ENCODE results near the gene LRRTM4. TPM values are rescaled to one million over a fixed set of nuclear protein-coding genes. Genes with fewer than 3 reads are reported as not detected.
"Not testable (repeated sequence)": the region's sequence is repeated elsewhere in the genome, so short reads cannot be mapped to it uniquely, and the experiment has no call there.

The LRRTM4 gene
- total RNA-seq, 2 experiments from 2014 or later, result not detected

GRCh38 chr2:76809136-76809535, 713.0 kb downstream of the LRRTM4 start:
- intact Hi-C loops (cut with DNase I, micrococcal nuclease), result no loop called here
- CTCF ChIA-PET, result interaction anchor here (0.7 kb wide), 1 partner anchor 968 kb away, joined by 3 read pairs; no protein-coding TSS in a partner anchor
- Mint-ChIP-seq H3K27ac (no peak overlapping the region), H3K27me3 (no peaks in the 10 kb centered on the region), H3K36me3 (ENCODE audit: low read depth) (no peaks in the 10 kb centered on the region), H3K4me3 (no peak overlapping the region), H3K4me1 (no peaks in the 10 kb centered on the region), H3K9me3 (ENCODE audit: low read depth) (peaks cover 14% of the 10 kb centered on the region)
- no peak for DNase-seq
- no peak for ATAC-seq
- POLR2A ChIA-PET, result no interaction called here

- no peaks in the 10 kb centered on the region for H3K27me3 Mint-ChIP-seq
- intact Hi-C loops (cut with DNase I, micrococcal nuclease), result no loop called here
- no peaks in the 10 kb centered on the region for H3K36me3 Mint-ChIP-seq (ENCODE audit: low read depth)
- H3K4me3 Mint-ChIP-seq, result no peak overlapping the region
- no peaks in the 10 kb centered on the region for H3K4me1 Mint-ChIP-seq
- ChIA-PET POLR2A (no interaction called here), CTCF (no interaction called here)
- ATAC-seq, result no peak
- DNase-seq, result no peak
- no peak overlapping the region for H3K27ac Mint-ChIP-seq
- H3K9me3 Mint-ChIP-seq (ENCODE audit: low read depth), result peaks cover 12% of the 10 kb centered on the region
These were observed 713.4 kb downstream of the LRRTM4 start for GRCh38 chr2:76808732-76809131.

- ATAC-seq, result no peak
These were observed 728.4 kb downstream of the LRRTM4 start for GRCh38 chr2:76793647-76794334.

GRCh38 chr2:76781313-76781712, 740.9 kb downstream of the LRRTM4 start:
- DNase-seq; H3K4me3 Mint-ChIP-seq; H3K9me3 Mint-ChIP-seq (ENCODE audit: low read depth); ATAC-seq; H3K27me3 Mint-ChIP-seq; CTCF ChIA-PET; H3K36me3 Mint-ChIP-seq (ENCODE audit: low read depth); POLR2A ChIA-PET; H3K4me1 Mint-ChIP-seq; intact Hi-C loops (cut with DNase I, micrococcal nuclease); H3K27ac Mint-ChIP-seq: not testable (repeated sequence)

More at GRCh38 chr2:76793647-76794334, 728.4 kb downstream of the LRRTM4 start:
- CTCF ChIA-PET, result no interaction called here
- H3K4me1 Mint-ChIP-seq, result no peaks in the 10 kb centered on the region
- H3K4me3 Mint-ChIP-seq, result no peak overlapping the region
- DNase-seq, result no peak
- intact Hi-C loops (cut with DNase I, micrococcal nuclease), result no loop called here
- H3K9me3 Mint-ChIP-seq (ENCODE audit: low read depth), result peaks cover 15% of the 10 kb centered on the region
- no peaks in the 10 kb centered on the region for H3K36me3 Mint-ChIP-seq (ENCODE audit: low read depth)
- H3K27me3 Mint-ChIP-seq, result no peaks in the 10 kb centered on the region
- H3K27ac Mint-ChIP-seq, result no peak overlapping the region
- POLR2A ChIA-PET, result no interaction called here

- ATAC-seq (no peak), DNase-seq (no peak)
- Mint-ChIP-seq H3K4me1 (no peaks in the 10 kb centered on the region), H3K27ac (no peak overlapping the region), H3K27me3 (no peaks in the 10 kb centered on the region), H3K4me3 (no peak overlapping the region), H3K36me3 (ENCODE audit: low read depth) (no peaks in the 10 kb centered on the region), H3K9me3 (ENCODE audit: low read depth) (peaks cover 19% of the 10 kb centered on the region)
- intact Hi-C loops (cut with DNase I, micrococcal nuclease), result no loop called here
- POLR2A ChIA-PET, result no interaction called here
- CTCF ChIA-PET, result no interaction called here
These were observed 758.9 kb downstream of the LRRTM4 start for GRCh38 chr2:76763276-76763675.

GRCh38 chr2:76760367-76760704, 761.8 kb downstream of the LRRTM4 start:
- H3K4me3 Mint-ChIP-seq, result no peak overlapping the region
- H3K27ac Mint-ChIP-seq, result no peak overlapping the region
- POLR2A ChIA-PET, result no interaction called here
- no peaks in the 10 kb centered on the region for H3K36me3 Mint-ChIP-seq (ENCODE audit: low read depth)
- H3K9me3 Mint-ChIP-seq (ENCODE audit: low read depth), result peaks cover 21% of the 10 kb centered on the region
- ATAC-seq (no peak), DNase-seq (no peak)
- H3K27me3 Mint-ChIP-seq, result no peaks in the 10 kb centered on the region
- CTCF ChIA-PET, result no interaction called here
- intact Hi-C loops (cut with DNase I, micrococcal nuclease), result no loop called here
- no peaks in the 10 kb centered on the region for H3K4me1 Mint-ChIP-seq

GRCh38 chr2:76759634-76760366, 762.4 kb downstream of the LRRTM4 start:
- intact Hi-C loops (cut with DNase I, micrococcal nuclease), result no loop called here

GRCh38 chr2:76752506-76752905, 769.7 kb downstream of the LRRTM4 start:
- Mint-ChIP-seq H3K4me3 (no peak overlapping the region), H3K27me3 (no peaks in the 10 kb centered on the region), H3K27ac (no peak overlapping the region), H3K4me1 (no peaks in the 10 kb centered on the region), H3K36me3 (ENCODE audit: low read depth) (no peaks in the 10 kb centered on the region), H3K9me3 (ENCODE audit: low read depth) (peaks cover 2% of the 10 kb centered on the region)
- CTCF ChIA-PET, result interaction anchor here (0.7 kb wide), 1 partner anchor 757 kb away, joined by 3 read pairs; no protein-coding TSS in a partner anchor
- POLR2A ChIA-PET, result no interaction called here
- intact Hi-C loops (cut with DNase I, micrococcal nuclease), result no loop called here
- ATAC-seq (no peak), DNase-seq (no peak)

More at GRCh38 chr2:76759634-76760366, 762.4 kb downstream of the LRRTM4 start:
- Mint-ChIP-seq H3K36me3 (ENCODE audit: low read depth) (no peaks in the 10 kb centered on the region), H3K4me1 (no peaks in the 10 kb centered on the region), H3K4me3 (no peak overlapping the region), H3K27me3 (no peaks in the 10 kb centered on the region), H3K27ac (no peak overlapping the region), H3K9me3 (ENCODE audit: low read depth) (peaks cover 21% of the 10 kb centered on the region)
- DNase-seq, result no peak
- no peak for ATAC-seq
- POLR2A ChIA-PET, result no interaction called here
- CTCF ChIA-PET, result no interaction called here

GRCh38 chr2:76749858-76750257, 772.3 kb downstream of the LRRTM4 start:
- H3K4me1 Mint-ChIP-seq, result no peaks in the 10 kb centered on the region
- CTCF ChIA-PET, result no interaction called here
- no peaks in the 10 kb centered on the region for H3K36me3 Mint-ChIP-seq (ENCODE audit: low read depth)
- ATAC-seq (no peak), DNase-seq (no peak)
- H3K9me3 Mint-ChIP-seq (ENCODE audit: low read depth), result peaks cover 2% of the 10 kb centered on the region
- no peaks in the 10 kb centered on the region for H3K27me3 Mint-ChIP-seq
- H3K4me3 Mint-ChIP-seq, result no peak overlapping the region
- intact Hi-C loops (cut with DNase I, micrococcal nuclease), result no loop called here
- H3K27ac Mint-ChIP-seq, result no peak overlapping the region
- POLR2A ChIA-PET, result no interaction called here

GRCh38 chr2:76748581-76749296, 773.4 kb downstream of the LRRTM4 start:
- ChIA-PET CTCF (no interaction called here), POLR2A (no interaction called here)
- Mint-ChIP-seq H3K9me3 (ENCODE audit: low read depth) (peaks cover 2% of the 10 kb centered on the region), H3K4me3 (no peak overlapping the region), H3K4me1 (no peaks in the 10 kb centered on the region), H3K27me3 (no peaks in the 10 kb centered on the region), H3K36me3 (ENCODE audit: low read depth) (no peaks in the 10 kb centered on the region), H3K27ac (no peak overlapping the region)
- intact Hi-C loops (cut with DNase I, micrococcal nuclease), result no loop called here
- no peak for DNase-seq
- no peak for ATAC-seq

- intact Hi-C loops (cut with DNase I, micrococcal nuclease), result no loop called here
- Mint-ChIP-seq H3K27me3 (no peaks in the 10 kb centered on the region), H3K4me3 (no peak overlapping the region), H3K36me3 (ENCODE audit: low read depth) (no peaks in the 10 kb centered on the region), H3K4me1 (no peaks in the 10 kb centered on the region), H3K9me3 (ENCODE audit: low read depth) (peaks cover 3% of the 10 kb centered on the region), H3K27ac (no peak overlapping the region)
- CTCF ChIA-PET, result no interaction called here
- DNase-seq (no peak), ATAC-seq (no peak)
- POLR2A ChIA-PET, result no interaction called here
These were observed 776.6 kb downstream of the LRRTM4 start for GRCh38 chr2:76745605-76746004.

GRCh38 chr2:76737607-76738006, 784.6 kb downstream of the LRRTM4 start:
- intact Hi-C loops (cut with DNase I, micrococcal nuclease), result no loop called here
- no peak for DNase-seq
- CTCF ChIA-PET, result no interaction called here

More at GRCh38 chr2:76737607-76738006, 784.6 kb downstream of the LRRTM4 start:
- H3K4me3 Mint-ChIP-seq, result no peak overlapping the region
- POLR2A ChIA-PET, result interaction anchor here (0.7 kb wide), 1 partner anchor 578 kb away, joined by 3 read pairs; no protein-coding TSS in a partner anchor
- H3K9me3 Mint-ChIP-seq (ENCODE audit: low read depth), result no peaks in the 10 kb centered on the region
- no peaks in the 10 kb centered on the region for H3K4me1 Mint-ChIP-seq
- H3K27ac Mint-ChIP-seq, result no peak overlapping the region
- ATAC-seq, result no peak
- no peaks in the 10 kb centered on the region for H3K27me3 Mint-ChIP-seq
- H3K36me3 Mint-ChIP-seq (ENCODE audit: low read depth), result no peaks in the 10 kb centered on the region

Data from activated CD4-positive, alpha-beta T cell treated with anti-CD3 and anti-CD28 coated beads for 36 hours (primary cell).